ENCODE data around the gene DNTTIP2. TPM values are rescaled to one million over a fixed set of nuclear protein-coding genes. Genes with fewer than 3 reads are reported as not detected.

DNTTIP2 gene
- total and polyA plus RNA-seq, 2 experiments from 2014 or later, result 34.4 to 43.6 TPM

DNA sequence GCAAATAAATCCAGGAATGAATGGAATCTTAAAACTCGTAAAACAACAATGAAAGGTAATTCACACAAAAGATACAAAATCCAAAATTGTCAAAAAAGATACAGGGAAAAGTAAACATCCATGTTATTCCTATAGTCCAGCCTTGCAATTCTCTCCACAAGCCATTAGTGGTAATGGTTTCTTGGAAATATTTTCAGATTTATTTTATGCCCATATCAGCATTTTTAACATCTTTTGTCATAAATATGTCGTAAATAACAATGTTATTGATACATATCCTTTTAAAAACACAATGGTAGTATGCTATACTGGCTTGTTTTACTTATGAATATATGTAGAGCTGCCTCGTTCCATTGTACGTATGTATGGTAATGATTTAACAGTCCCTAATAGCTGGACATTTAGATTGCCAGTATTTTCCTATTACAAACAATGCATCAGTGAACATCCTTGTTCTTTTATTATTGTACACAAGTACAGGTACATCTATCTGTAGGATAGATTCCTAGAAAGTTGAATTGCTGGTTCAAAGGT lies 30.6 kb downstream of the DNTTIP2 start:
- no peak for DNase-seq (ENCODE audit: low spot score)
- Histone ChIP-seq H3K36me3 (replicated peaks; ENCODE audit: insufficient read depth, low read depth) (no peaks in the 10 kb centered on the region), H3K79me2 (no peaks in the 10 kb centered on the region), H3K9me3 (ENCODE audit: low read depth) (no peaks in the 10 kb centered on the region), H3K4me3 (peak overlapping the region; percentile 36), H4K20me1 (ENCODE audit: insufficient read depth, poor library complexity, severe bottlenecking) (no peaks in the 10 kb centered on the region), H3K27ac (peak overlapping the region; percentile 95), H3K27me3 (no peaks in the 10 kb centered on the region), H3K9me2 (replicated peaks; ENCODE audit: insufficient read depth) (no peaks in the 10 kb centered on the region), H3K4me1 (ENCODE audit: insufficient read depth) (peaks cover 19% of the 10 kb centered on the region), H2AFZ (peak overlapping the region; percentile 74), H3K4me2 (peak overlapping the region; percentile 88)
- TF ChIP-seq, protein P1, sequence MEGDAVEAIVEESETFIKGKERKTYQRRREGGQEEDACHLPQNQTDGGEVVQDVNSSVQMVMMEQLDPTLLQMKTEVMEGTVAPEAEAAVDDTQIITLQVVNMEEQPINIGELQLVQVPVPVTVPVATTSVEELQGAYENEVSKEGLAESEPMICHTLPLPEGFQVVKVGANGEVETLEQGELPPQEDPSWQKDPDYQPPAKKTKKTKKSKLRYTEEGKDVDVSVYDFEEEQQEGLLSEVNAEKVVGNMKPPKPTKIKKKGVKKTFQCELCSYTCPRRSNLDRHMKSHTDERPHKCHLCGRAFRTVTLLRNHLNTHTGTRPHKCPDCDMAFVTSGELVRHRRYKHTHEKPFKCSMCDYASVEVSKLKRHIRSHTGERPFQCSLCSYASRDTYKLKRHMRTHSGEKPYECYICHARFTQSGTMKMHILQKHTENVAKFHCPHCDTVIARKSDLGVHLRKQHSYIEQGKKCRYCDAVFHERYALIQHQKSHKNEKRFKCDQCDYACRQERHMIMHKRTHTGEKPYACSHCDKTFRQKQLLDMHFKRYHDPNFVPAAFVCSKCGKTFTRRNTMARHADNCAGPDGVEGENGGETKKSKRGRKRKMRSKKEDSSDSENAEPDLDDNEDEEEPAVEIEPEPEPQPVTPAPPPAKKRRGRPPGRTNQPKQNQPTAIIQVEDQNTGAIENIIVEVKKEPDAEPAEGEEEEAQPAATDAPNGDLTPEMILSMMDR (IDR thresholded peaks at IDR 0.05; ENCODE audit: poor library complexity), result no peak
- TF ChIP-seq EZH2phosphoT487 (IDR thresholded peaks at IDR 0.05; ENCODE audit: low read depth, severe bottlenecking, unreplicated experiment) (no peak), EZH2 (IDR thresholded peaks at IDR 0.05; ENCODE audit: borderline replicate concordance) (no peak)
- WGBS (ENCODE audit: low lambda C conversion rate, missing lambda C conversion rate), result 65% methylated on average over 4 of the region's 4 CpGs

DNA sequence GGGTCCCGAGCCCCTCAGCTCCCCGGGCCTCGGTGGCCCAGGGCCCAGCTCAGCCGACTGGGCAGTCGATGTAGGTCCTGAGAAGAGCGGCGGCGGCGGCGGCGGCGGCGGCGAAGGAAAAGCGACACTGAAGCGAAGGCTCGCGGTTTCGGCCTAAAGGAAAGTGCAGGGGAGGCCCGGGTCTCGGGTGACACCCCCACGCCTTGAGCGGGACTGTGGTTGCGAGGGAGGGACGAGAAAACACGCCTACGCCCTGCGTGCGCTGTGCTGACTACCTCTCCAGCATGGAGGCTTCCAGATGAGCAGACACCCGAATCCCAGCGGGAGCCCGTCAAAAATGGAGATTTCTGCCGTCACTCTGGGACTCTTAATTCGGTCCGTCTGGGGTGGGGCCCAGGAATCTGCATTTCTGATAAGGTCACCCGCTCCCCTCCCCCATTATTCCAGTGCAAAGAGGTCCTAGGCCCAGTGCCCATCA lies 31.2 kb downstream of the DNTTIP2 start:
- TF ChIP-seq EZH2 (IDR thresholded peaks at IDR 0.05; ENCODE audit: borderline replicate concordance) (no peak), EZH2phosphoT487 (IDR thresholded peaks at IDR 0.05; ENCODE audit: low read depth, severe bottlenecking, unreplicated experiment) (no peak)
- TF ChIP-seq, protein P1 (IDR thresholded peaks at IDR 0.05; ENCODE audit: poor library complexity), result no peak
- peak overlapping the region; percentile 74 for H2AFZ ChIP-seq
- H3K9me2 ChIP-seq (replicated peaks; ENCODE audit: insufficient read depth), result no peaks in the 10 kb centered on the region
- DNase-seq (ENCODE audit: low spot score), result peak; percentile 77
- H3K4me1 ChIP-seq (ENCODE audit: insufficient read depth), result peaks cover 19% of the 10 kb centered on the region
- no peaks in the 10 kb centered on the region for H4K20me1 ChIP-seq (ENCODE audit: insufficient read depth, poor library complexity, severe bottlenecking)
- H3K4me3 ChIP-seq, result peak overlapping the region; percentile 36
- H3K79me2 ChIP-seq, result no peaks in the 10 kb centered on the region
- no peaks in the 10 kb centered on the region for H3K27me3 ChIP-seq
- 4% methylated on average over 29 of the region's 36 CpGs for WGBS (ENCODE audit: low lambda C conversion rate, missing lambda C conversion rate)
- H3K9me3 ChIP-seq (ENCODE audit: low read depth), result no peaks in the 10 kb centered on the region
- peak overlapping the region; percentile 88 for H3K4me2 ChIP-seq
- peak overlapping the region; percentile 95 for H3K27ac ChIP-seq
- H3K36me3 ChIP-seq (replicated peaks; ENCODE audit: insufficient read depth, low read depth), result no peaks in the 10 kb centered on the region

DNA sequence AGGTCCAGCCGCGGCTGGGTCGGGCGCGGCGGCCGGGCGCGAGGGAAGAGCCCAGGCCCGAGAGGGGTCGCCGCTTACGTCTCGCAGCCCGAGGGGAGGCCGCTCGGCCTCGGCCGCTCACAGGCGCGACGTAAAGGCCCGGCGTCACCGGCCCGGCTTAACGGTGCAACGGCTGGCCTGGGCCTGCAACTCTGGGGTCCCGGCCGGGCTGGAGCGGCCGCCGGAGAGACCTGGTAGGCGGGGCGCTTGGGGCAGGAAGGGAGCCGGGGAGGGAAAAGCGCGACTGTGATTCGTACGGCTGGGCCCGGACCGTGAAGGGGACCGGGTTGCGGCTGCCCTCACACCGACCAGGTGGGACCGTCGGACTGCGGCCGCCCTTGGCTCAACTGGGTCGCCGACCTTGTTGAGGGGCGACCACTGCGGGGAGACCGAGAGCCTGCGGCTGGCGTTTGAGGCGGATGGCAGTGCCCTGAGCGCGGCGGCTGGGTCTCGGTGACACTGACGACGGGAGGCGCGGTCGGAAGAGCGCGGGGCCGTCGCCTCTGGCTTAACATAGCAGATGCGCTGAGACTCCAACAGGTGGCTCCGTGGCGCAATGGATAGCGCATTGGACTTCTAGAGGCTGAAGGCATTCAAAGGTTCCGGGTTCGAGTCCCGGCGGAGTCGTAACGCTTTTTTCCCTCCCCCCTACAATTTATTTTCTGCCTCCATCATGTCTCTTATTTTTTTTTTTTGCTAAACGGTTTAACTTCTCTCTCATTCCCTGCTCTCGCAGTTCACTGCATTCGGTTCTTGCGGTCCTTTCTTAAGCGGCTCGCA lies 31.8 kb downstream of the DNTTIP2 start:
- DNase-seq (ENCODE audit: low spot score), result peak; percentile 95
- peak overlapping the region; percentile 100 for H3K4me3 ChIP-seq
- no peaks in the 10 kb centered on the region for H3K79me2 ChIP-seq
- H3K9me2 ChIP-seq (replicated peaks; ENCODE audit: insufficient read depth), result no peaks in the 10 kb centered on the region
- H2AFZ ChIP-seq, result peak overlapping the region; percentile 98
- H3K9me3 ChIP-seq (ENCODE audit: low read depth), result no peaks in the 10 kb centered on the region
- WGBS (ENCODE audit: low lambda C conversion rate, missing lambda C conversion rate), result 1% methylated on average over 62 of the region's 86 CpGs
- peak overlapping the region; percentile 95 for H3K27ac ChIP-seq
- no peaks in the 10 kb centered on the region for H4K20me1 ChIP-seq (ENCODE audit: insufficient read depth, poor library complexity, severe bottlenecking)
- H3K4me1 ChIP-seq (ENCODE audit: insufficient read depth), result peaks cover 19% of the 10 kb centered on the region
- TF ChIP-seq, protein P1 (IDR thresholded peaks at IDR 0.05; ENCODE audit: poor library complexity), result no peak
- no peak for TF ChIP-seq EZH2phosphoT487 (IDR thresholded peaks at IDR 0.05; ENCODE audit: low read depth, severe bottlenecking, unreplicated experiment)
- no peak for TF ChIP-seq EZH2 (IDR thresholded peaks at IDR 0.05; ENCODE audit: borderline replicate concordance)
- H3K36me3 ChIP-seq (replicated peaks; ENCODE audit: insufficient read depth, low read depth), result no peaks in the 10 kb centered on the region
- H3K27me3 ChIP-seq, result no peaks in the 10 kb centered on the region
- peak overlapping the region; percentile 88 for H3K4me2 ChIP-seq

Data from hepatocyte (in vitro differentiated cells).